Testis (tissue), 2 donors: ENCODE data around the gene XRCC1.

ENCODE experiments used
- POLR2A ChIP-seq: fragments of 450-650 bp; IDR thresholded peaks from one replicate; pipeline ENCODE4 v1.6.1; 2017; ENCODE audit warnings: antibody characterized with exemption, mild to moderate bottlenecking, moderate library complexity
- TF ChIP-seq, protein P1 (sequence below), 3 experiments: fragments of 450-650 bp in 2 of 3; fragments of 200-600 bp in 1 of 3; sonication (generic) in 1 of 3; IDR thresholded peaks; one replicate each; pipeline ENCODE4 v1.5.1; 2016 to 2019; ENCODE audit warnings: antibody characterized with exemption in 3 of 3, mild to moderate bottlenecking in 2 of 3, moderate library complexity in 1 of 3

DNA sequence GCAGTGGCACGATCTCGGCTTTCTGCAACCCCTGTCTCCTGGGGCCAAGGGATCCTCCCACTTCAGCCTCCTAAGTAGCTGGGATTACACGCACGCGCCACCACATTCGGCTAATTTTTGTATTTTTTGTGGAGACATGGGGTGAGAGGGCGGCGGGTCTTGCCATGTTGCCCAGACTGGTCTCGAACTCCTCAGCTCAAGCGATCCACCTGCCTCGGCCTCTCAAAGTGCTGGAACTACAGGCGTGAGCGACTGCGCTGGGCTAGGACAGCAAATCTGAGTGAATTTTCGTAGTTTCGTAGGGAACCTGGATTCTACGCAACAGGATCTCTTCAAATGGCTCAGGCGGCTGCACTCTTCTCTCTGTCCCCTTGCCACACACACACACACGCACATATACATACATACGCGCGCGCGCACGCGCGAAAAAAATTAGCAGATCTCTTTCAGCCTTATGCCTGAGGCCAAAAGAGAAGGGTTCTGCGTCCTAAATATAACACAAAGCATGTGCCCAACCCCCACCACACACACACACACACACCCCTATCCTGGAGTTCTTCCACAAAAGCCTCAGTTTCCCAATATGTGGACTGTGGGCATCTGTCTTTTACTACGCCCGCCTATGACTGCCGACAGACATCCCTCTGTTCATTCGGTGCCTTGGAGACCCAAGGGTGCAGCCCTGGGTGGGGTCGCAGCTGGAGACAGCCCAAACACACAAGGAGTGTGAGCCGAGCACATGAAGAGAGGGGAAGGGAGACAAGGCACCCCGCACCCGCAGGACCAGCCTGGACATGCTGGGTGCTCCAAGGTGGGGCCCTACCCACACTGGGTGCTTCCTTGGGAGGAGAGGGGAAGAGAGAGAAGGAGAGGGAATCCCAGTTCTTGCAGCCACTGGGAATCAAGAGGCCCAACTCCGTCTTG is 890 bp upstream of the XRCC1 start:
- TF ChIP-seq, protein P1, sequence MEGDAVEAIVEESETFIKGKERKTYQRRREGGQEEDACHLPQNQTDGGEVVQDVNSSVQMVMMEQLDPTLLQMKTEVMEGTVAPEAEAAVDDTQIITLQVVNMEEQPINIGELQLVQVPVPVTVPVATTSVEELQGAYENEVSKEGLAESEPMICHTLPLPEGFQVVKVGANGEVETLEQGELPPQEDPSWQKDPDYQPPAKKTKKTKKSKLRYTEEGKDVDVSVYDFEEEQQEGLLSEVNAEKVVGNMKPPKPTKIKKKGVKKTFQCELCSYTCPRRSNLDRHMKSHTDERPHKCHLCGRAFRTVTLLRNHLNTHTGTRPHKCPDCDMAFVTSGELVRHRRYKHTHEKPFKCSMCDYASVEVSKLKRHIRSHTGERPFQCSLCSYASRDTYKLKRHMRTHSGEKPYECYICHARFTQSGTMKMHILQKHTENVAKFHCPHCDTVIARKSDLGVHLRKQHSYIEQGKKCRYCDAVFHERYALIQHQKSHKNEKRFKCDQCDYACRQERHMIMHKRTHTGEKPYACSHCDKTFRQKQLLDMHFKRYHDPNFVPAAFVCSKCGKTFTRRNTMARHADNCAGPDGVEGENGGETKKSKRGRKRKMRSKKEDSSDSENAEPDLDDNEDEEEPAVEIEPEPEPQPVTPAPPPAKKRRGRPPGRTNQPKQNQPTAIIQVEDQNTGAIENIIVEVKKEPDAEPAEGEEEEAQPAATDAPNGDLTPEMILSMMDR (IDR thresholded peaks at IDR 0.05), result no peak
- no peak for TF ChIP-seq POLR2A
